ENCODE measurements around the gene IFTAP. TPM values are rescaled to one million over a fixed set of nuclear protein-coding genes. Genes with fewer than 3 reads are reported as not detected.

Gene IFTAP
- total and polyA plus RNA-seq, 2 of the 13 experiments (the other 11 are each of a cell fraction or from before 2014, with no cell fraction given) = 11.3 to 29.4 TPM

DNA sequence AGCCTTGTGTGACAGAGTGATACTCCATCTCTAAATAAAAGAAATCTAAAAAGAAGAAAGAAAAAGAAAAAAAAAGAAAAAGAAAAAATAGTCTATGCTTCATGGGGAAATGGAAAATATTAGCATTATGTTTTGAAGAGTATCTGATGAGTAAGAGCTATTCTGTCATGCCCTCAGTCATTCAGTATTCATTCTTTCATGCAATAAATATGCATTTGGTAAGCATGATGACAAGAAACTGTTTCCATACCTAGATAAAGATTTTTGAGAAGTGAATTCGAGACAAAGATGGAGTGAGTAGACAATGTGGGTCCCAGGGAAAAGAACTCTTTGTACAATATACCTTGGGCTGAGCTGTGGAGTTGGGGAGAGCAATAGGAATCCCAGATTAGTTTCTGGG, 6.2 kb upstream of the IFTAP start (continued):
- no peak for TF ChIP-seq ZFP90 (CRISPR knock-in tag; IDR thresholded peaks at IDR 0.05; ENCODE audit: borderline replicate concordance)

DNA sequence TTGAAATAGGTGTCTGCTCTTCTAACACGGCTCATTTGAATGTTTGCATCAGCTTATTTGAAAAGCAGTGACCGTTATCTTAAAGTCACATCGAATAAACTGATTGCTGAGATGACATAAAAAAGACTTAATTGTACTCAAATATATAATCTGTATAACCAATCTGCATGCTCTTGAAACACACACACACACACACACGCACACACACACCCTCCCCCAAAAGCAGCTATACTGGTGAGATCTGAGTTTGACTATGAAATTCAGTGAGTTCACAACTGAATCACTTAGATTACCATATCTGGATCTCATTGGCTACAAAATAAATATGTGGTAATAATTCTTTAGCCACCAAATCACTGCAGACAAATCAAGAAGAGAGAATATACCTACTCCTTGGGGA, 3.8 kb upstream of the IFTAP start:
- Histone ChIP-seq H3K9me3 (ENCODE audit: low read length) (no peaks in the 10 kb centered on the region), H3K9ac (ENCODE audit: insufficient read depth, low read depth, low read length) (no peak overlapping the region), H3K4me3 (replicated peaks in 1 of 3; ENCODE audit: insufficient read depth in 1 of 3, low read depth in 2 of 3, low read length in 3 of 3) (no peak overlapping the region), H3K79me2 (ENCODE audit: insufficient read depth, low read length) (no peaks in the 10 kb centered on the region), H2AFZ (ENCODE audit: low read length) (no peak overlapping the region), H4K20me1 (ENCODE audit: insufficient read depth, low read length) (no peaks in the 10 kb centered on the region), H3K4me2 (ENCODE audit: low read depth, low read length) (no peak overlapping the region), H3K4me1 (ENCODE audit: insufficient read depth, low read length) (peaks cover 12% of the 10 kb centered on the region; the same call in 1 of the 2 replicates), H3K27me3 (ENCODE audit: control insufficient read depth in 1 of 2, insufficient read depth in 2 of 2, low read length in 2 of 2) (peaks cover 0 to 3% of the 10 kb centered on the region in 2 experiments; a peak in 1 of 5 replicates), H3K36me3 (replicated peaks in 1 of 2; ENCODE audit: control insufficient read depth in 1 of 2, insufficient read depth in 2 of 2, low read length in 2 of 2) (no peaks in the 10 kb centered on the region), H3K27ac (ENCODE audit: extremely low read length, insufficient read depth, low read length) (no peak overlapping the region)
- no peak for TF ChIP-seq KLF6 (CRISPR knock-in tag; IDR thresholded peaks at IDR 0.05)
- no peak for TF ChIP-seq HOXD1 (CRISPR knock-in tag; IDR thresholded peaks at IDR 0.05)
- no peak for TF ChIP-seq MED8 (CRISPR knock-in tag; IDR thresholded peaks at IDR 0.05; ENCODE audit: insufficient replicate concordance)
- TF ChIP-seq, protein P1, sequence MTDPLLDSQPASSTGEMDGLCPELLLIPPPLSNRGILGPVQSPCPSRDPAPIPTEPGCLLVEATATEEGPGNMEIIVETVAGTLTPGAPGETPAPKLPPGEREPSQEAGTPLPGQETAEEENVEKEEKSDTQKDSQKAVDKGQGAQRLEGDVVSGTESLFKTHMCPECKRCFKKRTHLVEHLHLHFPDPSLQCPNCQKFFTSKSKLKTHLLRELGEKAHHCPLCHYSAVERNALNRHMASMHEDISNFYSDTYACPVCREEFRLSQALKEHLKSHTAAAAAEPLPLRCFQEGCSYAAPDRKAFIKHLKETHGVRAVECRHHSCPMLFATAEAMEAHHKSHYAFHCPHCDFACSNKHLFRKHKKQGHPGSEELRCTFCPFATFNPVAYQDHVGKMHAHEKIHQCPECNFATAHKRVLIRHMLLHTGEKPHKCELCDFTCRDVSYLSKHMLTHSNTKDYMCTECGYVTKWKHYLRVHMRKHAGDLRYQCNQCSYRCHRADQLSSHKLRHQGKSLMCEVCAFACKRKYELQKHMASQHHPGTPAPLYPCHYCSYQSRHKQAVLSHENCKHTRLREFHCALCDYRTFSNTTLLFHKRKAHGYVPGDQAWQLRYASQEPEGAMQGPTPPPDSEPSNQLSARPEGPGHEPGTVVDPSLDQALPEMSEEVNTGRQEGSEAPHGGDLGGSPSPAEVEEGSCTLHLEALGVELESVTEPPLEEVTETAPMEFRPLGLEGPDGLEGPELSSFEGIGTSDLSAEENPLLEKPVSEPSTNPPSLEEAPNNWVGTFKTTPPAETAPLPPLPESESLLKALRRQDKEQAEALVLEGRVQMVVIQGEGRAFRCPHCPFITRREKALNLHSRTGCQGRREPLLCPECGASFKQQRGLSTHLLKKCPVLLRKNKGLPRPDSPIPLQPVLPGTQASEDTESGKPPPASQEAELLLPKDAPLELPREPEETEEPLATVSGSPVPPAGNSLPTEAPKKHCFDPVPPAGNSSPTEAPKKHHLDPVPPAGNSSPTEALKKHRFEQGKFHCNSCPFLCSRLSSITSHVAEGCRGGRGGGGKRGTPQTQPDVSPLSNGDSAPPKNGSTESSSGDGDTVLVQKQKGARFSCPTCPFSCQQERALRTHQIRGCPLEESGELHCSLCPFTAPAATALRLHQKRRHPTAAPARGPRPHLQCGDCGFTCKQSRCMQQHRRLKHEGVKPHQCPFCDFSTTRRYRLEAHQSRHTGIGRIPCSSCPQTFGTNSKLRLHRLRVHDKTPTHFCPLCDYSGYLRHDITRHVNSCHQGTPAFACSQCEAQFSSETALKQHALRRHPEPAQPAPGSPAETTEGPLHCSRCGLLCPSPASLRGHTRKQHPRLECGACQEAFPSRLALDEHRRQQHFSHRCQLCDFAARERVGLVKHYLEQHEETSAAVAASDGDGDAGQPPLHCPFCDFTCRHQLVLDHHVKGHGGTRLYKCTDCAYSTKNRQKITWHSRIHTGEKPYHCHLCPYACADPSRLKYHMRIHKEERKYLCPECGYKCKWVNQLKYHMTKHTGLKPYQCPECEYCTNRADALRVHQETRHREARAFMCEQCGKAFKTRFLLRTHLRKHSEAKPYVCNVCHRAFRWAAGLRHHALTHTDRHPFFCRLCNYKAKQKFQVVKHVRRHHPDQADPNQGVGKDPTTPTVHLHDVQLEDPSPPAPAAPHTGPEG (CRISPR knock-in tag; IDR thresholded peaks at IDR 0.05) = no peak
- TF ChIP-seq ZNF749 (CRISPR knock-in tag; IDR thresholded peaks at IDR 0.05; ENCODE audit: borderline replicate concordance) = no peak
- TF ChIP-seq TGIF2 (CRISPR knock-in tag; IDR thresholded peaks at IDR 0.05) = no peak
- no peak for TF ChIP-seq EED (CRISPR knock-in tag; IDR thresholded peaks at IDR 0.05)
- TF ChIP-seq ARHGAP35 (CRISPR knock-in tag; IDR thresholded peaks at IDR 0.05; ENCODE audit: borderline replicate concordance) = no peak
- no peak for TF ChIP-seq ZNF841 (CRISPR knock-in tag; IDR thresholded peaks at IDR 0.05; ENCODE audit: borderline replicate concordance)
- no peak for TF ChIP-seq MEIS2 (CRISPR knock-in tag; IDR thresholded peaks at IDR 0.05)
- no peak for TF ChIP-seq MATR3 (CRISPR knock-in tag; IDR thresholded peaks at IDR 0.05)
- no peak for TF ChIP-seq ZNF747 (CRISPR knock-in tag; IDR thresholded peaks at IDR 0.05; ENCODE audit: borderline replicate concordance)
- TF ChIP-seq SMAD9 (CRISPR knock-in tag; IDR thresholded peaks at IDR 0.05) = no peak
- TF ChIP-seq MIER3 (CRISPR knock-in tag; IDR thresholded peaks at IDR 0.05; ENCODE audit: borderline replicate concordance) = no peak
- no peak for TF ChIP-seq ZNF614 (CRISPR knock-in tag; IDR thresholded peaks at IDR 0.05; ENCODE audit: borderline replicate concordance)
- TF ChIP-seq, protein P2, sequence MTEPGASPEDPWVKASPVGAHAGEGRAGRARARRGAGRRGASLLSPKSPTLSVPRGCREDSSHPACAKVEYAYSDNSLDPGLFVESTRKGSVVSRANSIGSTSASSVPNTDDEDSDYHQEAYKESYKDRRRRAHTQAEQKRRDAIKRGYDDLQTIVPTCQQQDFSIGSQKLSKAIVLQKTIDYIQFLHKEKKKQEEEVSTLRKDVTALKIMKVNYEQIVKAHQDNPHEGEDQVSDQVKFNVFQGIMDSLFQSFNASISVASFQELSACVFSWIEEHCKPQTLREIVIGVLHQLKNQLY (CRISPR knock-in tag; IDR thresholded peaks at IDR 0.05) = no peak
- no peak for TF ChIP-seq PRPF4 (IDR thresholded peaks at IDR 0.05; ENCODE audit: low read depth, low read length, poor library complexity, severe bottlenecking)
- no TSS peak for BruUV-seq (replicated peaks)
- intact Hi-C loops (cut with micrococcal nuclease; ENCODE audit: unreplicated experiment) (no loop called here), in situ Hi-C loops (cut with HindIII; ENCODE audit: extremely low pct_ligation_motif_present, low pct_unique_long_range_greater_than_20kb) (no loop called here)
- FAIRE-seq (no peak), DNase-seq (ENCODE audit: low spot score) (no peak), ATAC-seq (no peak)
- POLR2A ChIA-PET = no interaction called here
- 2% methylated on average over 4 of the region's 4 CpGs for WGBS (ENCODE audit: low lambda C conversion rate)
- CTCF ChIA-PET (ENCODE audit: low intra/inter-chr PET ratio, low total read pairs) = no interaction called here

Data from HepG2 (cell line).